ENCODE results near the gene EDNRA.

Gene EDNRA

GRCh38 chr4:147581606-147582350, 100.9 kb downstream of the EDNRA start:
- H3K4me3 ChIP-seq (ENCODE audit: low read depth, low read length): no peak overlapping the region
- DNase-seq (ENCODE audit: low read depth): peak; percentile 87

GRCh38 chr4:147582386-147583060, 101.6 kb downstream of the EDNRA start:
- DNase-seq (ENCODE audit: low read depth): no peak
- no peak overlapping the region for H3K4me3 ChIP-seq (ENCODE audit: low read depth, low read length)

DNA sequence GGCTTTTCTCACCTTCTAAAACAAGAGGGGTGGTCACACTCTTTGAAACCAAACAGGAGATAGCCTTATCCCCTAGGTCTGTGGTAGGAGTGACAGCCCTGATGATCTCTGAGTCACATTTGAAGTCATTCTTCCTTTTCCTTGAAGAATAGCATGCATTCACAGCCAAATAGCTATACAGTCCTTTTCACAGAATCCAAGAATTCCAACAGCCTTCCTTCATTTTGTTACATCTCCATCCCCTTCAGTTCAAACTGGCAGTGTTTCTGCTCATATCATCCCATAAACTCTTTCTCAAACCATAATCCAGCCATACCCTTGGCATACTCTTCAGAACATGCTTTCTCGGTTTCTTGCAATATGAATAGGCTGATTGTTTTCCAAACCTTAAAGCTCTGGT, 103.0 kb downstream of the EDNRA start:
- no peak overlapping the region for H3K4me3 ChIP-seq (ENCODE audit: low read depth, low read length)
- no peak for DNase-seq (ENCODE audit: low read depth)

DNA sequence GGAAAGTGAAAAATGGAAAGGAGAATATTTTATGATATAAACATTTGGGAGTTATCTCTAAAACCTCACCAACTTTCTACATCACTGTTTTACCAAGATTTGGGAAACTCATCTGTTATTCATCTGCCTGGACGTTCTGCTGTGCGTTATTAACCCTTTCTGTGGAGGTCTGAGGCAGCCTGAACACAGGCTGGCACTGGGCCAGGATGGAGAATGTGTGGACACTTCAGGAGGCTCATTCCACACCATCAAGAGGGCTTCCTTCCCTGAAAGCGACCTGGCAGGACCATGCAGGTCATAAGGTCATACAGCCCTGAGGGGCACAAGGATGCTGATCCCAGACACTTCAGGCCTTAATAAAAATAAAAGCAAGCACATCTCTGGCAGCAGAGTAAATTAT, 105.1 kb downstream of the EDNRA start:
- H3K4me3 ChIP-seq (ENCODE audit: low read depth, low read length): no peak overlapping the region
- no peak for DNase-seq (ENCODE audit: low read depth)

DNA sequence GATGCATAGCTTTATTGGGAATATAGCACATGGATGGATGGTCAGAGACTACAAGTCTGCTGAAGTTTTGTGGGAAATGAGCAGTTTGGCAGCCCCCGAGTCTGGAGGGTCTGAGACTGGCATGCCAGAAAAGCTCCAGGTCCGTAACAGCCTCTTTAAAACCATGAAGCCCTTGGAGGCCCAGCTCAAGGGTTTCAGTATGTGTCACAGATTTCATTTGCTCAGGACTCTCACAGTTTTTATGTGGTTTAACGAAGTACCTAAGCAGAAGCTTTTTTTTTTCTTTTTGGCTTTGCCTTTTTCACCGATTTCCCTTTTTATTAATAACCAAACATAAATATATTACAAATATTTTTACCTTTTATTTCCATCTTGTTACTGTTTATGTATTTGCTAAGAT, 105.7 kb downstream of the EDNRA start:
- no peak for DNase-seq (ENCODE audit: low read depth)
- no peak overlapping the region for H3K4me3 ChIP-seq (ENCODE audit: low read depth, low read length)

GRCh38 chr4:147587041-147587440, 106.1 kb downstream of the EDNRA start:
- no peak for DNase-seq (ENCODE audit: low read depth)
- no peak overlapping the region for H3K4me3 ChIP-seq (ENCODE audit: low read depth, low read length)

DNA sequence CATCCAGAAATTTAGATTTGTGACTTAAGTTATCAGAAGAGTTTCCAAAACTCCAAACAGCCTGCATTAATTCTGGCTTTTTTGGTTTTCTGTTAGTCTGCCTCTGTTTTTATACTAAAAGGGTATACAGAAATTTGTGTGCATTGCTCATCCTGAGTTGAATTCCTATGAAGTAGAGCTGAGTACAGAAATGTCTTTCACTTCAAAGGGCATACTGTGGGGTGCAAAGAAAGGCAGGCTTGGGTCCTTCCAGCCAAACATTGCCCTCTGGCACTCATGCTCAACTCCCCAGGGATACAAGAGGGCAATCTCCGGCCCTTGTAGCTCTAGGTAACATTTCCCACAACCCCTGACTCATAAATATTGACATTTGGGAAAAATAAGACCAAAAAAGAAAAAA, 108.7 kb downstream of the EDNRA start:
- H3K4me3 ChIP-seq (ENCODE audit: low read depth, low read length): no peak overlapping the region
- DNase-seq (ENCODE audit: low read depth): no peak

DNA sequence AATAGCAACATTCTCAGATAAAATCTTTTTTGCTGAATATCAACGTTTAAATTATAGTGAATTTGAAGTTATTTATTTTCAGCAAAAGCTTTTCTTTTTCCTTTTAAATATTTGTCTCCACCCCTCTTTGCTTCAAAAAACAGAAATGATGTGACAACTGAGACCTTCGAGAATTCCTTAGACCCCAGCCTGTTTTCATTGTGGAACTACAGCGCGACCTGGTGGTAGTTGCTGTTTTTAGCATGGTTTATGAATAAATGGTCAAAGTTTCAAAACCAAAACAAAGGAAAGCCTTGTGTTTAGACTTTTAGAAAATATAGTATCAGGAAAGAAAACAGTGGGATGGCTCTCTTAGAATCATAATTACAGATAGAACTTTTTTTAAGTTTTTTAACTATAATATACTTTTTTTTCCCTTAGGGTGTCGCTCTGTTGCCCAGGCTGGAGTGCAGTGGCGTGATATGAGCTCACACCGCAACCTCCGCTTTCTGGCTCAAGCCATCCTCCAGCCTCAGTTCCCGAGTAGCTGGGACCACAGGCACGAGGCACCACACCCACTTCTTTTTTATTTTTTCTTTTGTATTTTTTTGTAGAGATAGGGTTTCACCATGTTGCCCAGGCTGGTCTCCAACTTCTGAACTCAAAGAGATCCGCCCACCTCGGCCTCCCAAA, 109.5 kb downstream of the EDNRA start:
- no peak for DNase-seq (ENCODE audit: low read depth)
- H3K4me3 ChIP-seq (ENCODE audit: low read depth, low read length): no peak overlapping the region

DNA sequence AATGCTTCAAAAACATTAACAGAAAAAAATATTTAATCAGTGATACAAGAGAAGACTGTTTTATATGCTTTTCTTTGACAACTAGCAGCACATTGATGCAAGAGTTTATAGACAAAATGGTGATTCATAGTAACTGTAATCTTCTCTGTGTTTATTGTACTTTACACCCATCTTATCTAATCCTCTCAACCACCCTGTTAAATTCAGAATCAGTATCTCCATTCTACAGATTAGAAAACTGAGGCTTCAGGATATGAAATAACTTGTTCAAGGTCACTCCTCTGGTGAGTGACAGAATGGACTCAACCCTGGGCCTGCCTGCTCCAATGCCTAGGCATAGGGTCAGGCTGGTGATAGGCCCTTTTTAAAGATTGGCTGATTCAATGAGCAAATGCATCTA, 110.2 kb downstream of the EDNRA start:
- DNase-seq (ENCODE audit: low read depth): no peak
- no peak overlapping the region for H3K4me3 ChIP-seq (ENCODE audit: low read depth, low read length)

DNA sequence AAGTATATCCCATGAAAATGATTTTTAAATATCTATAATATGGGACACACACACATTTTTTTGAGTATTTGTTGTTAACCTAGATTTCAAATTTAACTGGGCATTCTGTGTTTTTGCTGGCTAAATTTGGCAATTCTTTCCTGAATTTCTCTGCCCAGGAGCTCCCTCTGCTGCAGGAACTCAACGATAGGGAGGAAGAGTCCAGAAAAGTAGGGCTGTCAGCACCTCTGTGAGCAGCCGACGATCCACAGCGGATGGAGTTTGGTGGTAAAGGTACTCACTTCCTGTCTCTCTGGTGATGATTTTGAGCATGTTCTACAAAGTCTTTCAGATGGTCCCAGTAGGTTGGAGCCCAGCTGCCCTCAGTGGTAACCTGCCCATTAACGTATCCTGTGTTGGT, 113.2 kb downstream of the EDNRA start:
- DNase-seq (ENCODE audit: low read depth): no peak
- H3K4me3 ChIP-seq (ENCODE audit: low read depth, low read length): no peak overlapping the region
